Measurements from ENCODE around the gene JMJD8.

JMJD8 gene

GRCh38 chr16:638034-638543 is 46.0 kb downstream of the JMJD8 start:
- no peak for DNase-seq (ENCODE audit: low read depth)

DNA sequence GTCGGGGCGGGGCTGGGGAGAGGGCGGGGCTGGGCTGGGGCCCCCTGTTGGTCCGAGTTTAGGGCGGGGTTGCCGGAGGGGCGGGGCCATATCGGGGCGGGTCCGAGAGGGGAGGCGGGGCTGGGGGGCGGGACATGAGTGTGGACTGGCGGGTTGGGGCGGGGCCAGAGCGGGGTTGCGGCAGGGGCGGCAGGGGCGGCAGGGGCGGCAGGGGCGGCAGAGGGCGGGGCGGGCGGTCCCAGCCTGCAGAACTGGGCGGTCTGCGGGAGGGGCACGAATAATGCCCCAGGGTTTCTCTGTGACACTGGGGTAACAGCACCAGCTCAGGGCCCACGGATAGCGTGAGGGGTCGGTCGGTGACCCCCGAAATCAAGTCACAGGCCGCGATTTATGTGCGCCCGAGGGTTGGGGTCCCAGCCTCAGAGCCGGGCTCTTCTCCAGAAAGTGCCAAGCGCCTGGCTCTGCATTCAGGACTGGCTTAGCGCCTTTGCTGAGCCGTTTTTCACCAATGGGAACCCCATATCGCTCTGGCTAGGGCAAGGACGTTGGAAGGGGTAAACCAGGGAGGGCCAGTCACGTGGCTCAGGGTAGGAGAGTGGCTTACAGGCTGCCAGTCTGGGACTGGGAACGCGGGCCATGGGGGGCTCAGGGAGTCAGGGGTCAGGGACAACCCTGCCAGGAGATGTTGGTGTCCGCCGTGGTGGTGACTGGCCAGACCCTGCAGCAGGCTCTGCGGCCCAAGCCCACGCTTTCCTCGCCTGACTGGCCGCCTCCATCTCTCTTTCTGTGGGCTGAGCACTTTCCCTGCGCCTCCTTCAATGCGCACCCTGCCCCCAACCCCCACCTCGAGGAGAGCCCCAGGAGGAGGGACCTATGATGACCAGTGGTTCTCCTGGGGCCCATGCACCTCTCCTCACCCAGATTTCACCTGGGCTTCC is 46.8 kb downstream of the JMJD8 start:
- DNase-seq (ENCODE audit: low read depth), result no peak

DNA sequence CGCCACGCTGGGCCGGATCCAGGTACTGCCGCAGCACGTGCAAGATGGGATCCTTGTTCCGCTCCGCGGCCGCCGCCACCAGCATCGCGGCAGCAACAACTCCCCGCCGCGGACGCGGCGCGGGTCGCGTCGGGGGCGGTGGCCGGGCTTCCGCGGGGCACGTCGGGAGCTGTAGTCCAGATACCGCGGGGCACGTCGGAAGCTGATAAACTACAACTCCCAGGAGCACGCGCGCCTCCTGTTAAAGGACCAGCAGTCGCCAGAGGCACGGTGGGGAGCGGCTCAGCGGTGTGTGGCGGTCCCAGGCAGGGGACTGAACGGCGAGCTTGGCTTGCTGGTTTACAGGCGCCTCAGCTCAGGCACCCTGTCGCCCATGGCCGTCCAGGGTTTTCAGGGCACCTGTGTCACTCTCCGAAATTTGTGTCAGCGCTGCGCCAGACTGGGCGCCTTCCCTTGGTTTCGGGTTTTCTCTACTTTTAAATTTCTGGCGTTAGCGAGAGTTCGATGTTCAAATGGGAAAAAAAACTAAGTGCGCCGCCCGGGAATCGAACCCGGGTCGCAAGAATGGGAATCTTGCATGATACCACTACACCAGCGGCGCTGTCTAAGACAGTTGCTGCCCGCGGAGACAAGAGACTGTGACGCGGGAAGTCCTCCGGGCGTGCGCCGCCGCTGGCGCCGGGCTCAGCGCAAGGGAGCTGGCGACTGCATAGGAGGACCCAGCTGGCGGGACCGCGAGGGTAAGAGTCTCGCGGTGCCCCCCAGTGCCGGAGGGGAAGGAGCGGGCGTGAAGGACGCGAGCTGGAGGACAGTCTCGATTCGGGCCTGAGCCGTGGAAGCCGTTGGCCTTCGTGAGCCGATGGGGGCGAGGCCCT is 47.7 kb downstream of the JMJD8 start, which contains the start of gene METTL26:
METTL26 (minus strand) TSS at position 100 of the 875 bp plus-strand sequence; CDS start at position 85, 15 bp downstream.
- peak; percentile 91 for DNase-seq (ENCODE audit: low read depth)

DNA sequence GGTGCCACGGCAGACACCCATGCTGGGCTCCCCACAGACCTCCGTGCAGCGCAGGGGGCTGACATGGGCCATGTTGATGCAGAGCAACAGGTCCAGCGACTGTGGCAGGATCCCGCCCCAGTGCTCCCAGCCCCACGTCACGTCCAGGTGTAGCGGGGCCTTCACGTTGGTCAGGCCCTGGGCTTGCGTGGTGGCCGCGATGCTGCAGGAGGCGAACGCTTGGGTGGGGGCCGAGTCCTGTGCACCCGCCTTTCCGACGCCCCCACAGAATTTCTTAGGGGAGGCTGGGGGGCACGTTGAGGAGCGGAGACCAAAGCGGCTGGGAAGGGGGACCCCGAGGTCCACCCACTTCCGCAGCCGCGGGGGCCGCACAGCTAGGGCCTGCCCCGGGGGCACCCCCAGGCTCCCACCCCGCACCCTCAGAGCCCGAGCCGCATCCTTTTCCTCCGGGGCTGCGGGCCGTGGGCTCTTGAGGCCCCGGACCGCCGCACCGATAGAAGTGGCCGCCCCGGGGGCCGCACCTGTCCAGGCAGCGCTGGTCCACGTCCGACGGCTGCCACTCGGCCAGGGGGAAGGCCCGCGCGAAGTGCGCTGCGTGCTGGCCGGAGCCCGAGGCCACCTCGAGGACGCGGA is 48.4 kb downstream of the JMJD8 start:
- DNase-seq (ENCODE audit: low read depth), result no peak

DNA sequence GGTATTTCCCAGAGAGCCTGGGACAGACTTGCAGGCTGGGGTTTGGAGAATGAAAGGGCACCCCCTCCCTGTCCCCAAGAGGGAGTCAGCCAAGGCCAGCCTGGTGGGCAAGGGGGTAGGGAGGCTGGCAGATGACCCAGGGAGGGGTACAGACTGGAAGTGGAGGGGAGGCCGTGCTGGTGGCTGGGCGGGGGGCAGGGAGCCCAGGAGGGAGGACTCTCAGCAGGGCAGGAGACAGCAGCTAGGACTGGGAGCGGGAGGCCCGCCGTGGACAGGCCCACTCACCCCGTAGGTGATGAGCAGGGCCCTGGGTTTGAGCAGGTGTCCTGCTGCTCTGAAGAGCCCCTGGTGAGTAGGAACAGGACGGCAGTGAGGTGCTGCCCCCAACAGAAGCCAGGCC is 49.1 kb downstream of the JMJD8 start:
- no peak for DNase-seq (ENCODE audit: low read depth)

GRCh38 chr16:634051-634670 is 50.0 kb downstream of the JMJD8 start:
- no peak for DNase-seq (ENCODE audit: low read depth)

DNA sequence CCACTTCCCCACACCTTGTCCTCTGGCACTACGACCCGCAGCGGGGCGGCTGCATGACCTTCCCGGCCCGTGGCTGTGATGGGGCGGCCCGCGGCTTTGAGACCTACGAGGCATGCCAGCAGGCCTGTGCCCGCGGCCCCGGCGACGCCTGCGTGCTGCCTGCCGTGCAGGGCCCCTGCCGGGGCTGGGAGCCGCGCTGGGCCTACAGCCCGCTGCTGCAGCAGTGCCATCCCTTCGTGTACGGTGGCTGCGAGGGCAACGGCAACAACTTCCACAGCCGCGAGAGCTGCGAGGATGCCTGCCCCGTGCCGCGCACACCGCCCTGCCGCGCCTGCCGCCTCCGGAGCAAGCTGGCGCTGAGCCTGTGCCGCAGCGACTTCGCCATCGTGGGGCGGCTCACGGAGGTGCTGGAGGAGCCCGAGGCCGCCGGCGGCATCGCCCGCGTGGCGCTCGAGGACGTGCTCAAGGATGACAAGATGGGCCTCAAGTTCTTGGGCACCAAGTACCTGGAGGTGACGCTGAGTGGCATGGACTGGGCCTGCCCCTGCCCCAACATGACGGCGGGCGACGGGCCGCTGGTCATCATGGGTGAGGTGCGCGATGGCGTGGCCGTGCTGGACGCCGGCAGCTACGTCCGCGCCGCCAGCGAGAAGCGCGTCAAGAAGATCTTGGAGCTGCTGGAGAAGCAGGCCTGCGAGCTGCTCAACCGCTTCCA is 50.6 kb downstream of the JMJD8 start:
- DNase-seq (ENCODE audit: low read depth), result no peak

DNA sequence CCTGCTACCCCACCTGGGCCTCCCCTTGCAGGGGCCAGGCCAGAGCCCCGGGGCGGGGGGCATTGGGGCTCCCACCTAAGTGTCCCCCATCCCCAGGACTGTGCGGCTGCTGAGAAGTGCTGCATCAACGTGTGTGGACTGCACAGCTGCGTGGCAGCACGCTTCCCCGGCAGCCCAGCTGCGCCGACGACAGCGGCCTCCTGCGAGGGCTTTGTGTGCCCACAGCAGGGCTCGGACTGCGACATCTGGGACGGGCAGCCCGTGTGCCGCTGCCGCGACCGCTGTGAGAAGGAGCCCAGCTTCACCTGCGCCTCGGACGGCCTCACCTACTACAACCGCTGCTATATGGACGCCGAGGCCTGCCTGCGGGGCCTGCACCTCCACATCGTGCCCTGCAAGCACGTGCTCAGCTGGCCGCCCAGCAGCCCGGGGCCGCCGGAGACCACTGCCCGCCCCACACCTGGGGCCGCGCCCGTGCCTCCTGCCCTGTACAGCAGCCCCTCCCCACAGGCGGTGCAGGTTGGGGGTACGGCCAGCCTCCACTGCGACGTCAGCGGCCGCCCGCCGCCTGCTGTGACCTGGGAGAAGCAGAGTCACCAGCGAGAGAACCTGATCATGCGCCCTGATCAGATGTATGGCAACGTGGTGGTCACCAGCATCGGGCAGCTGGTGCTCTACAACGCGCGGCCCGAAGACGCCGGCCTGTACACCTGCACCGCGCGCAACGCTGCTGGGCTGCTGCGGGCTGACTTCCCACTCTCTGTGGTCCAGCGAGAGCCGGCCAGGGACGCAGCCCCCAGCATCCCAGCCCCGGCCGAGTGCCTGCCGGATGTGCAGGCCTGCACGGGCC is 51.4 kb downstream of the JMJD8 start:
- no peak for DNase-seq (ENCODE audit: low read depth)

- DNase-seq (ENCODE audit: low read depth), result no peak
These were observed 52.3 kb downstream of the JMJD8 start for GRCh38 chr16:631808-632358.
